ENCODE measurements around the gene TUBGCP3. TPM values are rescaled to one million over a fixed set of nuclear protein-coding genes. Genes with fewer than 3 reads are reported as not detected.

The TUBGCP3 gene
- total and polyA plus RNA-seq, 10 donors = 9.1 to 69.8 (median 48.7) TPM

- no peak overlapping the region for H3K27ac ChIP-seq
- peaks cover 0 to 6% (median 0%) of the 10 kb centered on the region in 8 donors for H3K9me3 ChIP-seq
- intact Hi-C loops (cut with DNase I; ENCODE audit: low total_unique reads) = no loop called here
- H3K27me3 ChIP-seq (replicated peaks in 1 of 7) = peaks cover 0 to 3% (median 0%) of the 10 kb centered on the region in 7 donors
- TF ChIP-seq, protein P1, sequence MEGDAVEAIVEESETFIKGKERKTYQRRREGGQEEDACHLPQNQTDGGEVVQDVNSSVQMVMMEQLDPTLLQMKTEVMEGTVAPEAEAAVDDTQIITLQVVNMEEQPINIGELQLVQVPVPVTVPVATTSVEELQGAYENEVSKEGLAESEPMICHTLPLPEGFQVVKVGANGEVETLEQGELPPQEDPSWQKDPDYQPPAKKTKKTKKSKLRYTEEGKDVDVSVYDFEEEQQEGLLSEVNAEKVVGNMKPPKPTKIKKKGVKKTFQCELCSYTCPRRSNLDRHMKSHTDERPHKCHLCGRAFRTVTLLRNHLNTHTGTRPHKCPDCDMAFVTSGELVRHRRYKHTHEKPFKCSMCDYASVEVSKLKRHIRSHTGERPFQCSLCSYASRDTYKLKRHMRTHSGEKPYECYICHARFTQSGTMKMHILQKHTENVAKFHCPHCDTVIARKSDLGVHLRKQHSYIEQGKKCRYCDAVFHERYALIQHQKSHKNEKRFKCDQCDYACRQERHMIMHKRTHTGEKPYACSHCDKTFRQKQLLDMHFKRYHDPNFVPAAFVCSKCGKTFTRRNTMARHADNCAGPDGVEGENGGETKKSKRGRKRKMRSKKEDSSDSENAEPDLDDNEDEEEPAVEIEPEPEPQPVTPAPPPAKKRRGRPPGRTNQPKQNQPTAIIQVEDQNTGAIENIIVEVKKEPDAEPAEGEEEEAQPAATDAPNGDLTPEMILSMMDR (IDR thresholded peaks at IDR 0.05 in 8 of 11, conservative IDR thresholded peaks at IDR 0.05 in 3 of 11) = no peak
- TF ChIP-seq POLR2A (IDR thresholded peaks at IDR 0.05) (no peak), POLR2AphosphoS5 (IDR thresholded peaks at IDR 0.05) (no peak)
- WGBS, 5 donors = 91 to 94% (median 92%) methylated on average over 7 of the region's 7 CpGs
- H3K4me3 ChIP-seq = no peak overlapping the region
- peaks cover 5 to 17% (median 8%) of the 10 kb centered on the region in 6 donors for H3K4me1 ChIP-seq
- H3K36me3 ChIP-seq = no peaks in the 10 kb centered on the region
- peak; percentile 51 for DNase-seq
Measured at GRCh38 chr13:112592181-112592580, 4.2 kb upstream of the TUBGCP3 start.

- Histone ChIP-seq H3K9me3 (no peaks in the 10 kb centered on the region), H3K27me3 (replicated peaks in 1 of 7) (no peaks in the 10 kb centered on the region), H3K27ac (peak overlapping the region; percentile 89 to 99 (median 96)), H3K36me3 (no peaks in the 10 kb centered on the region), H3K4me1 (peaks cover 14 to 52% (median 42%) of the 10 kb centered on the region in 6 donors), H3K4me3 (peak overlapping the region; percentile 95 to 100 (median 99))
- 53 to 75% (median 56%) methylated on average over 33 of the region's 33 CpGs for WGBS, 5 donors
- TF ChIP-seq, protein P1 (IDR thresholded peaks at IDR 0.05 in 8 of 11, conservative IDR thresholded peaks at IDR 0.05 in 3 of 11) = no peak
- TF ChIP-seq POLR2A (IDR thresholded peaks at IDR 0.05) = no peak
- no peak for TF ChIP-seq POLR2AphosphoS5 (IDR thresholded peaks at IDR 0.05)
- intact Hi-C loops (cut with DNase I; ENCODE audit: low total_unique reads) = no loop called here
- no peak for DNase-seq
Measured at GRCh38 chr13:112588490-112589297, 741 bp upstream of the TUBGCP3 start.

GRCh38 chr13:112587212-112587763 is 665 bp downstream of the TUBGCP3 start:
- H3K27me3 ChIP-seq (replicated peaks in 1 of 7) = no peaks in the 10 kb centered on the region
- H3K4me3 ChIP-seq = peak overlapping the region; percentile 95 to 100 (median 99)
- H3K4me1 ChIP-seq = peaks cover 14 to 66% (median 55%) of the 10 kb centered on the region in 6 donors
- 0 to 3% (median 1%) methylated on average over 33 to 42 of the region's 42 CpGs for WGBS, 5 donors
- no peaks in the 10 kb centered on the region for H3K9me3 ChIP-seq
- DNase-seq = peak; percentile 93
- TF ChIP-seq POLR2A (IDR thresholded peaks at IDR 0.05) = peak in 1 of 3 donors; percentile 23
- TF ChIP-seq POLR2AphosphoS5 (IDR thresholded peaks at IDR 0.05) = peak; percentile 82 to 87 (median 84)
- TF ChIP-seq, protein P1 (IDR thresholded peaks at IDR 0.05 in 8 of 11, conservative IDR thresholded peaks at IDR 0.05 in 3 of 11) = no peak
- H3K27ac ChIP-seq = peak overlapping the region; percentile 89 to 99 (median 96)
- no peaks in the 10 kb centered on the region for H3K36me3 ChIP-seq
- intact Hi-C loops (cut with DNase I; ENCODE audit: low total_unique reads) = no loop called here

Measured in spleen (tissue), 11 donors.